Daoy (cell line): ENCODE data around the gene PAIP2. TPM values are rescaled to one million over a fixed set of nuclear protein-coding genes. Genes with fewer than 3 reads are reported as not detected.
"Not testable (repeated sequence)": the region's sequence is repeated elsewhere in the genome, so short reads cannot be mapped to it uniquely, and the experiment has no call there.

ENCODE experiments used
- DNase-seq: peaks from one replicate; pipeline ENCODE4 v3.0.0-alpha.2; 2015; ENCODE audit warnings: low read depth
- total RNA-seq: library from RNA; depleted of rRNA; stranded (reverse); fragments of >200 nt; shearing (Covaris generic); gene quantifications from 2 replicates; pipeline ENCODE4 v1.2.3, GENCODE V29; 2014

PAIP2 gene
- total RNA-seq, 1 experiment from 2014 or later = 94.9 TPM

DNA sequence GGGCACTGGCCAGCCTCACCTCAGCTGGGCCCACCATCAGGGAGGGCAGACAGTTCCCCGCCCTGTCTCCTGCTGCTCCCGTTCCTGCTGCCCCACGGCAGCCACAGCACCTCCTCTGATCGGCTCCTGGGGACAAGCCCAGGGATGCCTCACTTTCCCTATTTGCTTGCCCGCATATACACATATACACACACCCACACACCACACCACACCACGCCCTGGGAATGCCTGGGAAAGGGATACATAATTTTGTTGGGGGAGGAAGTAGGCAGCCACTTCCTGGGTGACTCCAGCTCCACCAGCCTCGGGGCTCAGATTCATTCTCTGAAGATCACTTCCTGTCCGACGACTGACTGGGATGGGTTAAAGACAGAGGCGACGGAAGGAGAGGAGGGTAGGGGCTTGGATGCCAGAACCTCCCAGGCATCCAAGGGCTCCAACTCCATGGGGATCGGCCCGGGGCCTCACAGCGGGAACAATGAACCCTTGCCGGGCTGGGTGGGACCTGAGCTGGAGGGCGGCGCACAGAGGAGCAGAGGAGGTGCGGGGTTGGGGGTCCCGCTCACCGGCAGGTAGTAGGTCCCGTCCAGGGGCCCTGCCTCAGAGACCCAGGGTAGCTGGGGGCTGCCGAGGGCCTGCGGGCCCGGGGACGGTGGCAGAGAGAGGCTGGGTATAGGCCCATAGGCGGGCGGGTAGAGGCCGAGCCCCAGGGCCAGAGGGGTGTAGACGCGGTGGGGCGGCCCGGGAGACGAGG, 50.1 kb downstream of the PAIP2 start:
- DNase-seq = peak; percentile 69

DNA sequence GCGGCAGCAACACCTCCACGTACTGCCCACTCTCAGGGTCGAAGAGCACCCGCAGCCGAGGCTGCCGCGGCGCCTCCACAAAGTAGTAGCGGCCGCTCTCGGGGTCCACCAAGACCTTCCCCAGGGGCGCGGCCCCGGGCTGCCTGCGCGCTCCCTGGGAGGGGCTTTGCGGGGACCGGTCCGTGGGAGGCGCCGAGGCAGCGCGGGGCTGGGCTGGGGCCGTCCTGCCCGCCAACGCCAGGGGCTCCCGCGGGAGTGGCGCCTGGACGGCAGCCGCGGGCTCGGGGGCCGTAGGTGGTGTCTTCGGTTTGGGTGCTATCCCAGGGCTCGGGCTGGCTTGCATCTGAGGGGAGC, 50.6 kb downstream of the PAIP2 start:
- no peak for DNase-seq

DNA sequence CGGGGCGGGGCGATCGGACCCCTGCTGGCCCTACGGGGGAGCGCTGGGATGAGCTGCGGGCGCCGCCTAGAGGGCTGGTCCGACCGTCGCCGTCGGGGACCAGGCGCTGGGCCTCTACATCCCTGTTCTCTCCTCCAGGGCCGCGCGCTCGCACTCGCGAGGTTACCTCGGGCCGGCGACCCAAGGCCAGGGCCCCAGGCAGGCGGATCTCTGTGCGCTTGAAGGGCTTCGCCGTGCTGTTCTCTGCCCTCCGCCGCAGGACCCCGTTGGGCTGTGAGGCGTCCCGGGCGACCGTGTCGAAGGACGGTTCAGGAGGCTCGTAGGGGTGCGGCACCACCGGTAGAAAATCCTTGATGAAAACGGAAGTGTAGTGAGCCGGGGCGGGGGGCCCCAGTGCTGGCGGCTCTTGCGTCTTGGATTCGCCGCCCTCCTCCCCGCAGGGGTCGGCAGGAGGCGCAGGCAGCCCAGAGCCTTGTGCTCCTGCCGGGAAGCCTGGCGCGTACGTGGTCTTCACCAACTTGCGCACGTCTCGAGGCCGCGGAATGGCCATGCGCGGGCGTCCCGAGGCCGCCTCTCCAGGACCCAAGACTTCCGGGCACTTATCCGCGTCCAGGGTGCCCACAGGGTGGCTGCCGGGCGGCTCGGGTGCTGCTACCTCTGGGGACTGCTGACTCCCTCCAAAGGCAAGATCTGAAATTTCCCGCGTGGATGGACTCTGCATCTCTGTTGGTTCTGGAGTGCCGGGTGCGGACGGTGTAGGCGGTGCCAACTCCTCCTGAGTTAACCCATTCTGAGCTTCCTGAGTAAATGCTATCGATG, 51.2 kb downstream of the PAIP2 start:
- DNase-seq = peak; percentile 71

DNA sequence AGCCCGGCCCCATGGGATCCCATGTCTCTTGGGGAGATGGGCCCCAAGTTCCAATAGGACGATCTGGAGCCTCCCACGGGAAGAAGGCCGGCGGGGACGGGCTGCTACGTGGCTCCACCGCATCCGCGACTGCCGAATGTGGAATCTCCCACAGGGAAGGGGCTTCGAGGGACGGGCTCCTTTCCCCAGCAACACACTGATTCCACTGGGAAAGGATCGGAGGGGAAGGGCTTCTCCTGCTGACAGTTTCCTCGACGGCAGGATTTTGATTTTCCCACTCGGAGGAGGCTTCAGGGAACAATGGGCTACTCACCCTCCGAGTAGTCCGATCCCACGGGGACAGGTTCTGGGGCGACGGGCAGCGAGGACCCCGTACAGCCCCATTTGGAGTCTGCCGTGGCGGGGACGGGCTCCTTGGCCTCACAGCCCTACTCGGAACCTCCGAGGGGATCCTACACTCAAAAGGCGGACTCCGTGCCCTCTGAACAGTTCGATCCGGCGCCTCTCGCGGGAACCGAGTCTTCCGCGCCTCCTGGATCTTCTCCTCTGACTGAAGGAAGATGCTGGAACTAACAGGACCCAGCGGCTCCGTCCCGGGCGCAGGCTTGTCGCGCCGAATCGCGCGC, 52.0 kb downstream of the PAIP2 start:
- DNase-seq = no peak

DNA sequence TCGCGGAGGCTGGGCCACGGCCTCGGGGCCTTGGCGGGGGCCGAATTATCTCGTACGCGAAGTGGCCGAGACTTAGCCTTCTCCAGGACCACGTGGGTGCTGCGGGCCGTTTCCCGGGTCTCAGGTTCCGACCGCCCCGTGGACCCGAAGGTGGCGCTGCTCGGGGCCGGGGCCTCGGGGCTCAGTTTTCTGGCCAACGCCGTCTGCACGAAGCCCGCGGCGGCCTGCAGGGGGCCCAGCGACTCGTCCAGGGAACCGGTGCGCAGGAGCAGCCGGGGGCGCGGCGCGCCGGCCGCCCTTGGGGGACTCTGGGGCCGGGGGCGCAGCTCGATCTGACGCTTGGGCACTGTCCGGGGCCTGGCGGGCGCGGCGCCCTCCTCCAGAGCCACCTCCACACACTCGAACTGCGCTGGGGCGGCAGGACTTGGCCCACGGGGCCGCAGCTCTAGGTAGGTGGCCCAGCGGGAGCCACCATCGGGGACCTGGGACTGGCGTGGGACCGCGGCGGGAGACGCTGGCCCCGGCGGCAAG, 52.5 kb downstream of the PAIP2 start:
- peak; percentile 54 for DNase-seq

DNA sequence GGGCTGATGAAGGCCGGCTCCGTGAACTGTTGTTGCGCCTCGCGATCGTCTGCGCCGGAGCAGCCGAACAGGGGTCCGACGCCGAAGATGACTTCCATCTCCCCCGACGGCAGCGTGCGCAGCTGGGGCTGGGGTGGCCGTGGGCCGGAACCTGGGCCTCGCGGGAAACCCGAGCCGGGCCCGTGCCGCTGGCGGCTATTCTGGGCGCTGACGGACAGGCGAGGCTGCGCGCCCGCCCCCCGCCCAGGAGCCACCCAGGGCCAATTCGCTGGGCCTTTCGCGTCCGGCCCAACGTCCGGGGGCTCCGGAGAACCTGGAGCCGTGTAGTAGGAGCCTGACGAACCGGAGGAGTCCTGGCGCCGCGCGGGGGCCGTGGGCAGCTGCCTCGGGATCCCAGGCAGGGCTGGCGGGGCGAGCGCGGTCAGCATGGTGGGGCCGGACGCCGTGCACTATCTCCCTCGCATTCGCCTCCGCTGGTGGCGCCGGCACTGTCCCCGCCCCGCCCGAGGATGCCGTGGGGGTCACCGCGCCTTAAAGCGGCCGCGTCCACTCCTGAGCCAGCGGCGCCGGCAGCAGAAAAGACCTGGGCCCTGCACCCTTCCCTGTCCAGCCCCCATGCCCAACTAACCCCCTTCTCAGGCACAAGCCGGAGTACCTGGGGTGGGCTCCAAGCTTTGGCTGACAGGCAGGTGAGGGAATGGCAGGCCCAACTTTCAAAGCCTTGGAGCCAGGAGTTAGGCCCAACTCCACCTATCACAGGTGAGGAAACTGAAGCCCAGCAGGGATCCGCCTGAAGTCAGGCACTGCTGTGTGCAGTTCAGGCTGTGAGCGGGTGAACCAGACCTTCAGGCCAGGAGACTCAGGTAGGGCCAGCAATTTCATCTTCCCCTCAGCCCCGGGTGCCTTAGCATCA, 53.3 kb downstream of the PAIP2 start, which contains the start of gene PROB1:
Gene PROB1 (minus strand): TSS at position 451 of the 913 bp plus-strand sequence. CDS start 23 bp downstream, at position 428.
- no peak for DNase-seq

DNA sequence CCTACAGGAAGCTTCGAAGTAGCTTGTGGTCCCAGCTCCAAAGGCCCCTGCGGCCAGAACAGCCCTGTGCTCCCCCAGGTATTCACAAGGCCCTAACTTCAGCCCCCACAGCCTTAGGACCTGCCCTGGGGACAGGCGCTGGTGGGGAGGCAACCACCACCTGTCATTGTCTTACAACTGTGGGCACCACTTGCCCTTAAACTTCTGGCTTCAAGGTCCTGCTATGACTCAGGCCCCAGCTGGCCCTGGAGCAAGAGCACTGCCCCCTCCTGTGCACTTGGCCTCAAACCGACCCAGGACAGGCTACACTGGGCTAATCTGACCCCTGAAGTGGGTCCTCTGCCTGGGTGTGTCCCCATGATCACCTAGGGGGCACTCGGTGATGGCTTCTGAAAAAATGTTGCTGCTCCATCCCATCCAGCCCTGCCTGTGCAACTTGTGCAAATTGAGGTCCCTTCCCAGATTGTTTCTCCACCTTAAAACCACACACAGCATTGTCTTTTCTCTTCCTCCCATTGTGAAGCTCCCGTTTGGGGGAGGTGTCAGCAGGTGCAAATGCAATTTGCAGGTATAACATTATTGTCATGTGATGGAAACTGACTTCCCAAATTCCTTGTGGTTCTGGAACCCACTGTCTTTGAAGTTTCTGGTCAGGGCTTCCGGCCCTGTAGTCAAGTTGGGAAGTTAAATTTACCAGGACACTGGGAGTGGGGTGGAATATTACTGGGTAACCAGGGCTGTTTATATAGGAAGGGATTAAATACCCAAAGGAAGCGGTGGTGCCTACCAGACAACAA, 54.4 kb downstream of the PAIP2 start:
- no peak for DNase-seq

DNA sequence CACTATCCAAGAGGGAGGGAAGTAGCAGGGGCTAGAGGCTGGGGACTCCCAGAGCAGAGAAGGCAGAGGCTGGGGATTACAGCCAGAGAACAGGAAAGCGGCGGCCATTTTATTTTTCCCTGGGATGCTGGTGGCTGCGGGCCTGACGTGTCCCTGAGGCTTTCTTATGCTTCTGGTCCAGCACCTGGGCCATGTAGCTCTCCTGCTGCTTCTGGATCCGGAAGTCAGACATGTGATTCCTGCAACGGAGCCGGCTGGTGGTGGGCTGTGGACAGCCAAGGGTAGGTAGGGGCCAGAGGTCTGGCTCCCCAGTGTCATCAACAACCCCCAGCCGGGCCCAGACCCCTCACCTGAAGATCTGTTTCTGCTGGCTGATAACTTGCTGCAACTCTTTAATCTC, 55.0 kb downstream of the PAIP2 start:
- no peak for DNase-seq

DNA sequence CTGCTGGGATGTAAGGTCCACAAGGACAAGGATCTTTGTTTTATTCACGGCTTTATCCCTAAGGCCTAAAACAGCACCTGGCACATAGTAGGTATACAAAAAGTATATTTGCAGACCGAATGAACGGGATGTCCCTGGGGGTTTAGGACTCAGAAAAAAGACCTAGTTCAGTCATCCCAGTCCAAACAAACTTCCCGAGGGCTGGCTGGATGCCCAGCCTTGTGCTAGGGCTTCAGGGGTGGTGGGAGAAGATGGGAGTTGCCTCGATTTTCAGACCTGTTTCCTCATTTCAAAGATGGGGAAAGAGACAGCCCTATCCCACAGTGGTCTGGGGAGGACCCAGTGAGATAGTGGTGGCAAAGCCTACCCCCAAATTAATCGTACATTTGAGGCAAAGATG, 56.3 kb downstream of the PAIP2 start:
- DNase-seq = no peak

DNA sequence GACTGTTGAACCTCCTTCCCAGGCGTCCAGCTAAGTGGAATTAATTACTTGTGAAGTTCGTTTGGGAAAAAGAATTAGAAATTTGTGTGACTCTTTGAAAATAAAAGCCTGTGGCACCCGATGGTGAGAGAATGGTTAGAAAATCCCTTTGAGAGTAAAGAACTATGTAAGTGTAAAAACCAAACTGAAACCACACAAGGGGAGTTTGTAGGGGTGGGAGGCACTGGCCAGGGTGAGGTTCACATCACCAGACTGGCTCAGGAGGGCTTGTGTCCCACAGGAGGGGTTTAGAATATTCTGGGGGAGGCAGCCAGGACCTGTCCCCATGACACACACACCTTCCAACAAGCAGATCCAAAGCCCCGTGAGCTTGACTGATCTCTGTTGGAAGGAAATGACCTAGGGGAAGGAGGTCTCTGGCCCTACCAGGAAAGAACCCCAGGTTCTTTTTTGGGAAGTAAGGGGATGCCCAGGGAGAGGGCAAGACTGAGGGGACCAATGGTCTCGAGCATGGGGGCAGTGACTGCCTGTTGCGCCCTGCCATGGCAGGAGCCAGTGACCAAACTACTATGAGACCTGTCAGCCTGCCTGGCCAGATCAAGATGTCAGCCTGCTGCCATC, 58.0 kb downstream of the PAIP2 start:
- no peak for DNase-seq

DNA sequence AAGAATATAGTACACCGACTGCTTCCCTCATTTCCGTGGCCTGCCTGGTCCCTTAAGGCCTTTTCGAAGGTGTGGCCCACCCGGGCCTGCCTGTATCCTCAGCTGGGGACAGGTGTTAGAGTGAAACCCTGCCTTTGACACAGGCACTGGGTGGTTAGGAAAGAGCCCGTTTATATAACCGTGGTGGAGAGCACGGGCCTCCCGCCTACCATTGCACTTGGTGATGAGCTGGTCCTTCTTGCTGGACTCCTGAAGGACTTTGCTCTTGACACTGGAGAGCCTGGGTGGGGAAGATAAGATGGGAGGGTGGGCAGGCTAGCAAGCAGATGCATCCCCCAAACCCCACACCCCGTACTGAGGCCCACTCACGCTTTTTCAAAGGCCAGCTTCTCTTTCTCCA, 59.9 kb downstream of the PAIP2 start:
- DNase-seq = no peak

DNA sequence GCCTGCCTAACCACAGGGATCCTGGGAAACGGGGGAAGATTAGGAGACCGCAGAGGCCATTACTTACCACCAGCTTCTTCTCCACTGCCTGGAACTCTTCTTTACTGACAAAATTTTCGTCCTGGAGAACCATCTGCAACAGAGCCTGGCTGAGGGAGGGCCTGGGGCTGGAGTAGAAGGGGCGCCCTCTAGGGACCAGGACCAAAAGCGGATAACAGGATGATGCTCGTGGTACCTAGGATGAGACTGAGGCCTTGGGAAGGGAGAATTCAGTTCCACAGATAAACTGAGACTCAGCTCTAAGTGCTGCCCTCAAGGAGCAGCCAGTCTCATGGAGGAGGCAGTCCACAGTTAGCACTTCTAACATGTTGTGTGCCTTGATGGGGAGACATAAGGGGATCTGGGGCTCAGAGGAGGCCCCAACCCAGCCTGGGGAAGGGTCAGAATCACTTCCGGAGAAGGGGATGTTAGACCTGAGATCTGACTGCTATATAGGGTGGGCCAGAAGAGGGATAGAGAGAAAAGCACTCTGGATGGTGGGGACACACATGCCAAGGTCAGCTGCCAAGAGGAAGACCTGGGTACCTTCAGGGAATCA, 61.0 kb downstream of the PAIP2 start:
- DNase-seq = no peak

DNA sequence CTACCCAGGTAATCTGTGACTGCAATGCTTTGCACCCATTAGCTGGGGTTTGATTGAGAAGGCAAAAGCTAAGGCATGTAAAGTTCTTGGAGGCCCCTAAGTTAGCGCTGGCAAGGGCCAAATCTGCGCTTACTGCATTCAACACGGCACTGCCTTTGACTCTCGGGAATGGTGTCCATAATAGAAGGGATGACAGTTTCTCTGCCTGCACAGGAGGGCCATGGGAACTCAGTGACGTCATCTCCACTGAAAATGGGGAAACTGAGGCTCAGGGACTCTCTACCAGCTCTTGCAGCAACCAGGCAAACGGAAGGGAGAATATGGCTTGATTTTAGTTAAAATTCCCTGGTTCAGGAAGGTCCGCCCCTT, 61.7 kb downstream of the PAIP2 start:
- DNase-seq = no peak

DNA sequence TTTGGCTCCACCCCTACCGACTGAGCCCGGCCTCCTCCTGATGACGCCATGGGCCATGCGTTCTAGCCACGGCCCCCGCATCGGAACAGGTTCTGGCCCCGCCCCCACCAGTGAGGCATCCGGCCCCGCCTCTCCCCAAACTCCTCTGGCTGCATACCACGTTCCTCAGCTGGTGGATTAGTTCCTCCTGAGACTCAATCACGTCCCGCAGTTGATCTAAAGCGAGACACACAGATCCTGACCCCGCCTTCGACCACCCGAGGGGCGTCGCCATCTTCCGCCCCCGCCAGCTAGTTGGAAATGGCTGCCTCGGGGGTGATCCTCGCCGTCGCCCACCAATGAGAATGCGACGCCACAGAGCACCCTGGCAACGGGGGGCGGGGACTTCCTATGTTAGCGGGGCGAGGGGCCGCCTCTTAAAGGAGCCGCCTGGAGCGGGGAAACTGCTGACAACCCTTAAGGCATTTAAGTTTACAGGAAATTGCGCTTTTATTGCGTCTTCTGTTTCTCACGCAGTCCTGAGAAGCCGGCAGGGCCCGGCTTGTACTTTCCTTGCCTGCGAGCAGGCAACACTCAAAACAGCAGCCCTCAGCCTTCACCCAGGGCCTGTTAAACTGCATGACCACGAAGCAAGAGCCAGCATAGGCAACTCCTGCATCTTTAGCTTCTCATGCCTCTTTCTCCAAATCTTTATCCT, 62.3 kb downstream of the PAIP2 start, which contains the start of gene SPATA24:
Gene SPATA24 (minus strand): TSS at position 303 of the 697 bp plus-strand sequence. CDS start 29 bp downstream, at position 274.
- peak; percentile 98 for DNase-seq

DNA sequence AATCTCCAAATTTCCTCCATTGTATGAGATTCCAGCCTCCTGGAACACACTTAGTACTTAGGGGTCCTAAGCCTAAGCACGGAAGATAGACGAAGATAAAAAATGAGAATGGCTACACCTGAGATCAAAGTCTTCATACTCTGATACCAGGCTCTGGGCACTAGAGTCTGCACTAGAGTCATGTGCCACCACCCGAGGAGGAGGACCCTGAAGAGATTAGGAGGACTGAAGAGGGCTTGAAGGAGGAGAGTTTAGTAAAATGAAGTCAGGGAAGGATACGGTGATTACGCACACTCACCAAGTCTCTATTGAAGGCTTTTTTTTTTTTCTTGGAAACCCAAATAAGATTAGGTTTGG, 62.8 kb downstream of the PAIP2 start:
- no peak for DNase-seq

DNA sequence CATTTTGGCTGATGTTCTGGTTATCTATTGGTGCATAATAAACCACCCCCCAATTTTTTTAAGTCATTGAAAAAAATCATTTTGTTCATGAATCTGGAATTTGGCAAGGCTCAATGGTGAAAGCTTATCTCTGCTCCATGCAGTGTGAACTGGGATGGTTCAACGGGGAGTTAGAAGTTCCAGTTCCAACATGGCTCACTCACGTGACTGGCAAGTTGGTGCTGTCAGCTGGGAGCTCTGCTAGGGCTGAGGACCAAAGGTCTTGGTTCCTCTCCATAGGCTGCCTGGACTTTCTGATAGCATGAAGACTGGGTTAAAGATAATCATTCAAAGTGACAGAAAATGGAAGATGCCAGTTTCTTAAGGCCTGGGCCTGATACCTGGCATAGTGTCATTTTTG, 65.3 kb downstream of the PAIP2 start:
- no peak for DNase-seq

DNA sequence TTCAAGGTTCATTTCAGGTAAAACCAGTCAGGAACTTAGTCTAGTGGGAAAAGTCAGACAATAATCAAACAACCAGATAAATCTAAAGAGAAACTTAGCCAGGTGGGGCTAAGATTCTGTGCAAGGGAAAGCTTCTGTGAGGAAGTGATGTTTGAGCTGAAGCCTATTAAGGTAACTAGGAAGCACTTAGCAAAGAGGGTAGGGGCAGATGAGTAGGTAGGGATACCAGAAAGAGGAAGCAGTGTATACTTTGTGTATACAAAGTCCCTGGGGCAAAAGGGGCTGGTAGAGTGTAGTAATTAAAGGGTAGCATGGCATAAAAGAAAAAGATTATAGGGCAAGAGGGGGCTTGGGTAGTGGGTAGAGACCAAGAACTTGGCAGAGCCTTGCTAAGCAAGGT, 65.9 kb downstream of the PAIP2 start:
- no peak for DNase-seq

DNA sequence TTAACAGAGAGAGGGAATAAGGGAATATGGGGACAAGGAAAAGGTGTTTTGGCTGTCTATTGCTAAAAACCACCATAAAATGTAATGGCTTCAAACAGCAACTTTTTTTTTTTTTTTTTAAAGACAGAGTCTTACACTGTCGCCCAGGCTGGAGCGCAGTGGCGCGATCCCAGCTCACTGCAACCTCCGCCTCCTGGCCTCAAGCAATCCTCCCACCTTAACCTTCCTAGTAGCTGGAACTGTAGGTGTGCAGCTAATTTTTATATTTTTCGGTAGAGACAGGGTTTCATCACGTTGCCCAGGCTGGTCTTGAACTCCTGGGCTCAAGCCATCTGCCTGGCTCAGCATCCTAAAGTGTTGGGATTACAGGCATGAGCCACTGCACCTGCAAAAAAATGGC, 66.5 kb downstream of the PAIP2 start:
- DNase-seq = no peak

DNA sequence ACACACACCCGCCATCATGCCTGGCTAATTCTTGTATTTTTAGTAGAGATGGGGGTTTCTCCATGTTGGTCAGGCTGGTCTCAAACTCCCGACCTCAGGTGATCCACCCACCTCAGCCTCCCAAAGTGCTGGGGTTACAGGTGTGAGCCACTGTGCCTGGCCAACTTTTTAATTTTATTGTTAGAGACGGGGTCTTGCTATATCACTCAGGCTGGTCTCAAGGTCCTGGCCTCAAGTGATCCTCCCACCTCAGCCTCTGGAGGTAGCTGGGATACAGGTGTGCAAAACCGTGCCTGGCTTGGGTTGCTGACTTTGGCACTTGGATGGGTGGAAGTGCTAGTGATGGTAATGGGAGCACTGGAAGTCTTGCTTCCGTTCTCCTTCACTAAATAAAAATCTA, 67.5 kb downstream of the PAIP2 start:
- DNase-seq = not testable (repeated sequence)
